ENCODE results near the gene LARP1B. TPM values are rescaled to one million over a fixed set of nuclear protein-coding genes. Genes with fewer than 3 reads are reported as not detected.

Gene LARP1B
- total and polyA plus RNA-seq, 2 of the 8 experiments (the other 6 are each of a cell fraction or from before 2014, with no cell fraction given) = 10.6 to 47.0 TPM

GRCh38 chr4:128076464-128076863 lies 15.4 kb downstream of the LARP1B start:
- Histone ChIP-seq H3K23me2 (ENCODE audit: low read depth, low read length) (no peaks in the 10 kb centered on the region), H3K56ac (replicated peaks; ENCODE audit: insufficient read length, low read depth, low read length) (no peak overlapping the region), H3K79me2 (ENCODE audit: control insufficient read depth in 1 of 2, insufficient read depth in 2 of 2, low read length in 2 of 2) (peaks cover 0 to 19% of the 10 kb centered on the region in 2 experiments; a peak in 2 of 4 replicates), H3K27ac (ENCODE audit: low read depth, low read length) (no peak overlapping the region), H2BK120ac (replicated peaks; ENCODE audit: low read depth, low read length) (no peak overlapping the region), H2BK20ac (ENCODE audit: low read length) (no peak overlapping the region), H2BK5ac (ENCODE audit: low read depth, low read length) (no peak overlapping the region), H4K20me1 (replicated peaks in 1 of 2; ENCODE audit: control insufficient read depth in 1 of 2, insufficient read depth in 2 of 2, low read length in 2 of 2) (no peaks in the 10 kb centered on the region), H3K9me3 (ENCODE audit: insufficient read depth in 2 of 2, low read depth in 1 of 2, low read length in 1 of 2) (no peaks in the 10 kb centered on the region), H3K4ac (replicated peaks; ENCODE audit: insufficient read length, low read depth, low read length) (no peak overlapping the region), H2BK12ac (ENCODE audit: low read depth, low read length) (no peak overlapping the region), H4K91ac (replicated peaks; ENCODE audit: insufficient read length, low read length) (no peak overlapping the region), H3K4me3 (ENCODE audit: extremely low read depth in 1 of 4, insufficient read depth in 2 of 4, low read depth in 3 of 4, low read length in 4 of 4) (no peak overlapping the region), H3K9ac (replicated peaks in 1 of 4; ENCODE audit: extremely low read depth in 1 of 4, low read depth in 3 of 4, low read length in 3 of 4) (no peak overlapping the region), H3K18ac (ENCODE audit: extremely low read depth, low read length) (no peak overlapping the region), H4K5ac (ENCODE audit: insufficient read length, low read depth, low read length) (no peak overlapping the region), H3K79me1 (ENCODE audit: low read depth, low read length) (no peaks in the 10 kb centered on the region; the same call in 1 of the 2 replicates), H3K4me2 (ENCODE audit: insufficient read depth in 1 of 2, low read depth in 2 of 2, low read length in 2 of 2) (no peak overlapping the region), H2AFZ (ENCODE audit: low read length) (no peak overlapping the region), H3K36me3 (ENCODE audit: control insufficient read depth in 2 of 4, insufficient read depth in 4 of 4, low read length in 3 of 4) (peaks cover 2 to 29% (median 17%) of the 10 kb centered on the region in 4 experiments; a peak in 6 of 8 replicates), H2AK5ac (ENCODE audit: low read depth, low read length) (no peak overlapping the region), H3K27me3 (replicated peaks in 1 of 4; ENCODE audit: control insufficient read depth in 3 of 4, extremely low read depth in 1 of 4, insufficient read depth in 3 of 4, low read length in 3 of 4) (no peaks in the 10 kb centered on the region), H3K4me1 (replicated peaks in 1 of 4; ENCODE audit: control insufficient read depth in 3 of 4, insufficient read depth in 4 of 4, low read length in 3 of 4) (no peaks in the 10 kb centered on the region), H3K23ac (ENCODE audit: insufficient read length) (no peak overlapping the region), H4K8ac (ENCODE audit: extremely low read depth, insufficient read depth, low read length) (peak overlapping the region; percentile 25; the same call in 1 of the 2 replicates), H3K14ac (ENCODE audit: insufficient read length) (no peak overlapping the region), H2BK15ac (ENCODE audit: low read length) (no peak overlapping the region)
- FAIRE-seq (no peak), DNase-seq (ENCODE audit: low read depth in 1 of 2, low spot score in 2 of 2) (no peak)
- WGBS, 2 experiments (ENCODE audit: extremely low coverage in 1 of 2, insufficient coverage in 1 of 2, insufficient read length in 1 of 2, insufficient replicate concordance in 2 of 2, low coverage in 1 of 2, low lambda C conversion rate in 2 of 2, missing lambda C conversion rate in 1 of 2) = 90% methylated on average over 4 of the region's 4 CpGs; no CpG with 5 or more reads in 1 of the 2 experiments
- ChIA-PET CTCF (ENCODE audit: partially characterized antibody) (interaction anchor here (0.6 to 1.6 kb wide), 4 partner anchors 12 to 378 kb away, joined by 3 to 6 read pairs (median 4); no protein-coding TSS in a partner anchor), POLR2A (ENCODE audit: partially characterized antibody) (no interaction called here)
- TF ChIP-seq MAFK (IDR thresholded peaks at IDR 0.05; ENCODE audit: low read depth, low read length) (peak; percentile 90), TEAD4 (IDR thresholded peaks at IDR 0.05; ENCODE audit: low read depth, low read length) (no peak), CEBPB (IDR thresholded peaks at IDR 0.05; ENCODE audit: low read depth, low read length) (no peak), SIX5 (IDR thresholded peaks at IDR 0.05; ENCODE audit: low read depth, low read length) (no peak), SUZ12 (IDR thresholded peaks at IDR 0.05; ENCODE audit: low read length) (no peak), ZNF274 (IDR thresholded peaks at IDR 0.05; ENCODE audit: borderline replicate concordance, extremely low read depth, low read length) (no peak), TCF12 (IDR thresholded peaks at IDR 0.05; ENCODE audit: low read depth, low read length) (no peak)

Measured in H1 (cell line).